GM06990 (cell line): ENCODE measurements around the gene SCNN1A.

Experiments used
- DNase-seq: peaks from one replicate; pipeline ENCODE4 v3.0.0-alpha.2; 2011; ENCODE audit not compliant: insufficient read length; ENCODE audit errors: extremely low read depth
- H3K27me3 ChIP-seq: replicated peaks from 2 replicates; pipeline ENCODE4 v1.6.0; 2011; ENCODE audit warnings: low read length; ENCODE audit not compliant: control insufficient read depth, insufficient read depth
- H3K36me3 ChIP-seq: 2 replicates; pipeline ENCODE4 v1.5.1; 2011; ENCODE audit warnings: low read length; ENCODE audit not compliant: control insufficient read depth, insufficient read depth
- H3K4me3 ChIP-seq: replicated peaks from 2 replicates; pipeline ENCODE4 v1.5.1; 2011; ENCODE audit warnings: low read depth, mild to moderate bottlenecking, control low read depth, low read length
- TF ChIP-seq, protein P1 (sequence below): IDR thresholded peaks from 2 replicates; pipeline ENCODE4 v1.5.1; 2011; ENCODE audit warnings: low read length, control low read depth, mild to moderate bottlenecking, inconsistent platforms; ENCODE audit not compliant: insufficient read depth, poor library complexity, severe bottlenecking

Gene SCNN1A

GRCh38 chr12:6399884-6400644, 24.7 kb upstream of the SCNN1A start:
- DNase-seq: no peak
- H3K36me3 ChIP-seq: no peaks in the 10 kb centered on the region
- no peak overlapping the region for H3K4me3 ChIP-seq
- no peaks in the 10 kb centered on the region; the same call in 1 of the 2 replicates for H3K27me3 ChIP-seq
- TF ChIP-seq, protein P1, sequence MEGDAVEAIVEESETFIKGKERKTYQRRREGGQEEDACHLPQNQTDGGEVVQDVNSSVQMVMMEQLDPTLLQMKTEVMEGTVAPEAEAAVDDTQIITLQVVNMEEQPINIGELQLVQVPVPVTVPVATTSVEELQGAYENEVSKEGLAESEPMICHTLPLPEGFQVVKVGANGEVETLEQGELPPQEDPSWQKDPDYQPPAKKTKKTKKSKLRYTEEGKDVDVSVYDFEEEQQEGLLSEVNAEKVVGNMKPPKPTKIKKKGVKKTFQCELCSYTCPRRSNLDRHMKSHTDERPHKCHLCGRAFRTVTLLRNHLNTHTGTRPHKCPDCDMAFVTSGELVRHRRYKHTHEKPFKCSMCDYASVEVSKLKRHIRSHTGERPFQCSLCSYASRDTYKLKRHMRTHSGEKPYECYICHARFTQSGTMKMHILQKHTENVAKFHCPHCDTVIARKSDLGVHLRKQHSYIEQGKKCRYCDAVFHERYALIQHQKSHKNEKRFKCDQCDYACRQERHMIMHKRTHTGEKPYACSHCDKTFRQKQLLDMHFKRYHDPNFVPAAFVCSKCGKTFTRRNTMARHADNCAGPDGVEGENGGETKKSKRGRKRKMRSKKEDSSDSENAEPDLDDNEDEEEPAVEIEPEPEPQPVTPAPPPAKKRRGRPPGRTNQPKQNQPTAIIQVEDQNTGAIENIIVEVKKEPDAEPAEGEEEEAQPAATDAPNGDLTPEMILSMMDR: no peak

DNA sequence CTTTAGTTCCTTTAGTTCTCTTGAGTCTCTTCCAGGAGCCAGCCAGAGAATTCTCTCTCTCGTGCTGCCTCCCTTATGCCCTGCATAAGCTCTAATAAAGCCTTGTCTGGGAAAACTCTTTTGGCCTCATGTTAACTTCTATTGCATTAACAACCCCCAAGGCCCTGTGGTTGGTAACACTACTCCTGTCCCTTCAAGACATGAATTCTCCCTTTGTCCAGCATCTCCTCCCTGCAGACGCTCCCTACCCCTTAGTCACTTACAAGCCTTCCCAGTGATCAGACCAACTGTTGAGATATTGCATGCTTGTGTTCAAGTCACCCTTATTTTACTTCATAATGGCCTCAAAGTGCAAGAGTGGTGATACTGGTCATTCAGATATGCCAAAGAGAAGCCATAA, 20.7 kb upstream of the SCNN1A start:
- no peak overlapping the region for H3K4me3 ChIP-seq
- H3K27me3 ChIP-seq: no peaks in the 10 kb centered on the region
- DNase-seq: no peak
- TF ChIP-seq, protein P1: no peak
- no peaks in the 10 kb centered on the region for H3K36me3 ChIP-seq

DNA sequence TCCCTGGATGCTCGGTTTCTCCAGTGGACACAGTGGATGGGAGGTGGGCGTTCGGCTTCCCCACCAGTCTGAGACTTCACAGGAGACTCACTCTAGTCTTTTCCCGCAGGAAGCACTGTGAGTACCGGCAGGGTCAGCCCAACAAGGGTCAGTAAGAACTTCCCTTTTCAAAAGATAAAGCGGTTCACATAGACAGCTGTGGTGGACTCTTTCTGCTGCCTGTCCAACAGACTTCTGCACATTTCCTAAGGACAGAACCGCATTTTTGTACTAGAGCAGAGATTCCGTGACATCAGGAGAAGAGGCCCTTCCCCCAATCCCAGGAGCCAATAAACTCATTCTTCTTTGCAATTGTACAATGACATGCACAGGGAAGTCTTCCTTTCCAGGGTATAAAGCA, 19.0 kb upstream of the SCNN1A start:
- DNase-seq: no peak
- TF ChIP-seq, protein P1: no peak
- no peaks in the 10 kb centered on the region for H3K27me3 ChIP-seq
- H3K36me3 ChIP-seq: no peaks in the 10 kb centered on the region
- no peak overlapping the region for H3K4me3 ChIP-seq

DNA sequence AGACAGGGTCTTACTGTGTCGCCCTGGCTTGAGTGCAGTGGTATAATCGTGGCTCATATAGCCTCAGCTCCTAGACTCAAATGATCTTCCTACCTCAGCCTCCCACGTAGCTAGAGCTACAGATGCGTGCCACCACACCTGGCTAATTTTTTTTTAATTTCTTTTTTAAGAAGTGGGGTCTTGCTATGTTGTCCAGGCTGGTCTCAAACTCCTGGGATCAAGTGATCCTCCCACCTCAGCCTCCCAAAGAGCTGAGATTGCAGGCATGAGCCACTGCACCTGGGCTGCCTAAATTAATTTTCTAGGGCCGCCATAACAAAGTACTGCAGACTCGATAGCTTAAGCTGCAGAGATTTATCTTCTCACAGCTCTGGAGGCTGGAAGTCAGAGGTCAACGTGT, 17.7 kb upstream of the SCNN1A start:
- Histone ChIP-seq H3K36me3 (no peaks in the 10 kb centered on the region), H3K4me3 (no peak overlapping the region), H3K27me3 (no peaks in the 10 kb centered on the region; the same call in 1 of the 2 replicates)
- TF ChIP-seq, protein P1: no peak
- no peak for DNase-seq

- Histone ChIP-seq H3K4me3 (no peak overlapping the region), H3K36me3 (no peaks in the 10 kb centered on the region), H3K27me3 (no peaks in the 10 kb centered on the region; the same call in 1 of the 2 replicates)
- TF ChIP-seq, protein P1: no peak
- DNase-seq: no peak
These were observed 17.1 kb upstream of the SCNN1A start for GRCh38 chr12:6392504-6392903.
